GM12878 (cell line): ENCODE results near the gene KDELR1. TPM values are rescaled to one million over a fixed set of nuclear protein-coding genes. Genes with fewer than 3 reads are reported as not detected.

Experiments
- ATAC-seq: fragments of 200-7000 bp; cut with Tn5 transposase; 3 replicates; pipeline ENCODE4 v1.9.1; 2020; ENCODE audit warnings: mild to moderate bottlenecking, moderate library complexity
- BruUV-seq: library from RNA; stranded (reverse); fragments of 400-500 nt; replicated peaks from 2 replicates; lab custom pipeline; 2021; lab: Mats Ljungman, UMichigan
- CTCF ChIA-PET: fragments of 300-600 bp; sonication (Branson Sonifier 250); formaldehyde crosslinking; extraction: SDS; loops from one replicate; lab custom pipeline; 2021; ENCODE audit warnings: inconsistent platforms; lab: Yijun Ruan, JAX
- POLR2A ChIA-PET: fragments of 350-600 bp; formaldehyde crosslinking; extraction: SDS; loops from one replicate; lab custom pipeline; 2021; ENCODE audit warnings: inconsistent platforms; lab: Charles Lee
- RAD21 ChIA-PET: fragments of 300-600 bp; sonication (Branson Sonifier 250); formaldehyde crosslinking; loops from one replicate; lab custom pipeline; 2023; ENCODE audit warnings: antibody characterized with exemption; ENCODE audit not compliant: unreplicated experiment; lab: Charles Lee
- SMC1A ChIA-PET: fragments of 300-600 bp; sonication (Branson Sonifier 250); formaldehyde crosslinking; loops from one replicate; lab custom pipeline; 2023; ENCODE audit not compliant: unreplicated experiment, uncharacterized antibody; lab: Charles Lee
- DNase-seq: peaks from one replicate; pipeline ENCODE4 v3.0.0-alpha.2; 2011; ENCODE audit warnings: low read depth, low spot score
- FAIRE-seq: peaks from 3 replicates; lab custom pipeline; 2011; peaks lifted over from hg19 to GRCh38; lab: Jason Lieb, UNC
- H2AFZ ChIP-seq: 2 replicates; pipeline ENCODE4 v1.6.0; 2011; ENCODE audit warnings: low read depth, low read length, control low read depth; ENCODE audit not compliant: control insufficient read depth
- H3K27ac ChIP-seq: 2 replicates; pipeline ENCODE4 v1.5.1; 2011; ENCODE audit warnings: control low read depth; ENCODE audit not compliant: control insufficient read depth, insufficient read depth
- H3K27me3 ChIP-seq, 2 experiments: replicated peaks in 1 of 2; 2 replicates each; pipeline versions ENCODE4 v1.6.0 to v1.6.1; 2011; ENCODE audit warnings: low read length in 1 of 2; ENCODE audit not compliant: control insufficient read depth in 2 of 2, insufficient read depth in 2 of 2
- H3K36me3 ChIP-seq, 2 experiments: 2 replicates each; pipeline ENCODE4 v1.5.1; 2011; ENCODE audit warnings: low read length in 1 of 2; ENCODE audit not compliant: control insufficient read depth in 2 of 2, insufficient read depth in 2 of 2
- H3K4me1 ChIP-seq: 2 replicates; pipeline ENCODE4 v1.6.1; 2011; ENCODE audit warnings: mild to moderate bottlenecking, low read length, moderate library complexity, mixed read lengths; ENCODE audit not compliant: control insufficient read depth, insufficient read depth
- H3K4me2 ChIP-seq: 2 replicates; pipeline ENCODE4 v1.6.0; 2011; ENCODE audit warnings: control low read depth; ENCODE audit not compliant: control insufficient read depth, insufficient read depth
- H3K4me3 ChIP-seq: fragments of 200-600 bp; sonication (generic); 2 replicates; pipeline ENCODE4 v1.5.1; 2016
- H3K79me2 ChIP-seq: 2 replicates; pipeline ENCODE4 v1.6.0; 2011; ENCODE audit warnings: low read length; ENCODE audit not compliant: control insufficient read depth, insufficient read depth
- H3K9ac ChIP-seq: 2 replicates; pipeline ENCODE4 v1.8.0; 2011; ENCODE audit warnings: low read length, control low read depth, mixed read lengths; ENCODE audit not compliant: control insufficient read depth, insufficient read depth
- H3K9me3 ChIP-seq: replicated peaks from 3 replicates; pipeline ENCODE4 v1.5.1; 2011; ENCODE audit warnings: mild to moderate bottlenecking, low read length; ENCODE audit not compliant: control insufficient read depth, insufficient read depth
- H4K20me1 ChIP-seq: 2 replicates; pipeline ENCODE4 v1.6.0; 2011; ENCODE audit not compliant: control insufficient read depth, insufficient read depth
- BRCA1 ChIP-seq: IDR thresholded peaks from 2 replicates; pipeline ENCODE4 v1.6.1; 2011; ENCODE audit warnings: low read depth, low read length, improper control_type of control experiment
- CREM ChIP-seq: IDR thresholded peaks from 2 replicates; pipeline ENCODE4 v1.6.1; 2014; ENCODE audit warnings: antibody characterized with exemption, low read depth
- DPF2 ChIP-seq: fragments of 450-650 bp; IDR thresholded peaks from 2 replicates; pipeline ENCODE4 v1.6.1; 2017; ENCODE audit warnings: mild to moderate bottlenecking
- ELK1 ChIP-seq: IDR thresholded peaks from 2 replicates; pipeline ENCODE4 v1.6.1; 2012; ENCODE audit warnings: low read depth, low read length, improper control_type of control experiment
- ESRRA ChIP-seq: IDR thresholded peaks from 2 replicates; pipeline ENCODE4 v1.6.1; 2012; ENCODE audit warnings: mild to moderate bottlenecking, low read length, improper control_type of control experiment
- FOXM1 ChIP-seq: IDR thresholded peaks from 2 replicates; pipeline ENCODE4 v1.6.1; 2012; ENCODE audit warnings: low read depth, mild to moderate bottlenecking, inconsistent platforms, low read length, moderate library complexity
- KDM1A ChIP-seq: fragments of 200-600 bp; sonication (generic); IDR thresholded peaks from 2 replicates; pipeline ENCODE4 v1.6.1; 2016; ENCODE audit warnings: borderline replicate concordance
- NFYB ChIP-seq: IDR thresholded peaks from 2 replicates; pipeline ENCODE4 v1.6.1; 2011; ENCODE audit warnings: low read depth, mild to moderate bottlenecking, low read length, improper control_type of control experiment, moderate library complexity; ENCODE audit not compliant: insufficient read depth
- YBX1 ChIP-seq: fragments of 450-650 bp; IDR thresholded peaks from 2 replicates; pipeline ENCODE4 v1.6.1; 2016; ENCODE audit warnings: antibody characterized with exemption
- ZBTB33 ChIP-seq: fragments of 450-650 bp; IDR thresholded peaks from 2 replicates; pipeline ENCODE4 v1.6.1; 2017; ENCODE audit warnings: mild to moderate bottlenecking
- ZBTB40 ChIP-seq: fragments of 450-650 bp; IDR thresholded peaks from 2 replicates; pipeline ENCODE4 v1.6.1; 2016; ENCODE audit warnings: mild to moderate bottlenecking, moderate library complexity, borderline replicate concordance
- ZNF24 ChIP-seq: fragments of 450-650 bp; IDR thresholded peaks from 2 replicates; pipeline ENCODE4 v1.6.1; 2017; ENCODE audit warnings: antibody characterized with exemption, mild to moderate bottlenecking
- ZNF687 ChIP-seq: fragments of 450-650 bp; IDR thresholded peaks from 2 replicates; pipeline ENCODE4 v1.6.1; 2017; ENCODE audit warnings: mild to moderate bottlenecking, moderate library complexity
- WGBS: methylation state at CpG from one replicate; pipeline ENCODE4 v1.1.6; 2016; ENCODE audit warnings: low lambda C conversion rate; ENCODE audit not compliant: insufficient replicate concordance, insufficient coverage; ENCODE audit errors: missing lambda C conversion rate; 5-methylcytosine and 5-hydroxymethylcytosine counted together
- in situ Hi-C: fragments of 300-500 bp; cut with MboI; formaldehyde crosslinking; loops from 9 replicates; pipeline ENCODE4 v1.14.3; 2018; ENCODE audit warnings: mixed read lengths
- intact Hi-C: fragments of 100-400 bp; cut with micrococcal nuclease; formaldehyde crosslinking; loops from one replicate; pipeline ENCODE4 v1.14.2; 2022; ENCODE audit not compliant: unreplicated experiment
- polyA plus RNA-seq, 11 experiments: library from polyadenylated mRNA; depleted of rRNA in 4 of 11; unstranded in 6 of 11; stranded (reverse) in 5 of 11; fragments of >200 nt; fragmentation: Nextera tagmentation in 4 of 11; fragmentation: Illumina TruSeq in 1 of 11; extraction: Ambion mirVana in 4 of 11; extraction: Trizol in 1 of 11; gene quantifications; 1 replicate in 1 of 11; 2 replicates in 10 of 11; pipeline versions ENCODE4 v1.2.1 to v1.2.3, GENCODE V29; 2011 to 2016; ENCODE audit warnings: inconsistent platforms in 2 of 11, missing spikeins in 2 of 11, low read depth in 1 of 11
- total RNA-seq, 4 experiments: library from RNA; depleted of rRNA in 3 of 4; stranded (reverse); fragments of >200 nt in 3 of 4; fragmentation: Illumina TruSeq in 1 of 4; extraction: Trizol in 1 of 4; gene quantifications; 2 replicates each; pipeline versions ENCODE4 v1.2.1 to v1.2.3, GENCODE V29; 2013 to 2021

KDELR1 gene
- total and polyA plus RNA-seq, 10 of the 15 experiments (the other 5 are each of a cell fraction or from before 2014, with no cell fraction given): 2.3 to 71.0 (median 45.2) TPM

- ChIA-PET SMC1A (interaction anchor here (0.6 kb wide), 1 partner anchor 9 kb away, joined by 3 read pairs; no protein-coding TSS in a partner anchor), CTCF (interaction anchor here (0.8 to 2.1 kb wide), 4 partner anchors 14 to 83 kb away, joined by 3 to 12 read pairs (median 3); partner anchors contain the start of gene KDELR1), POLR2A (no interaction called here), RAD21 (interaction anchor here (1.5 kb wide), 1 partner anchor 179 kb away, joined by 4 read pairs; no protein-coding TSS in a partner anchor)
- no peaks in the 10 kb centered on the region for H4K20me1 ChIP-seq
- no peak overlapping the region; the same call in 1 of the 2 replicates for H2AFZ ChIP-seq
- ATAC-seq (no peak), FAIRE-seq (no peak), DNase-seq (no peak)
- peaks cover 4% of the 10 kb centered on the region for H3K4me1 ChIP-seq
- no TSS peak for BruUV-seq
- H3K27me3 ChIP-seq: no peaks in the 10 kb centered on the region
- WGBS: 74% methylated on average over 26 of the region's 27 CpGs
- no peak overlapping the region for H3K4me2 ChIP-seq
- no peaks in the 10 kb centered on the region for H3K79me2 ChIP-seq
- H3K27ac ChIP-seq: no peak overlapping the region
- in situ Hi-C loops: no loop called here
- H3K4me3 ChIP-seq: no peak overlapping the region
- no peaks in the 10 kb centered on the region for H3K36me3 ChIP-seq
- no peak overlapping the region for H3K9ac ChIP-seq
- intact Hi-C loops: no loop called here
- no peaks in the 10 kb centered on the region for H3K9me3 ChIP-seq
- TF ChIP-seq NFYB (no peak), ZNF24 (no peak), DPF2 (no peak), YBX1 (no peak), ZBTB33 (no peak), BRCA1 (no peak), KDM1A (no peak), ZBTB40 (no peak), ELK1 (no peak), CREM (no peak), FOXM1 (no peak), ESRRA (no peak), ZNF687 (no peak)
These were observed 13.8 kb upstream of the KDELR1 start for GRCh38 chr19:48405010-48405659.
